Keratinocyte (primary cell): ENCODE results near the gene ENTPD8. TPM values are rescaled to one million over a fixed set of nuclear protein-coding genes. Genes with fewer than 3 reads are reported as not detected.

ENCODE experiments used
- DNase-seq: peaks from one replicate; pipeline ENCODE4 v3.0.0-alpha.2; 2011; ENCODE audit warnings: low read depth, missing footprints, low spot score
- FAIRE-seq: peaks from 2 replicates; lab custom pipeline; 2011; peaks lifted over from hg19 to GRCh38; lab: Jason Lieb, UNC
- H2AFZ ChIP-seq: 2 replicates; pipeline ENCODE4 v1.6.0; 2012; ENCODE audit warnings: low read length, control low read depth, inconsistent platforms; ENCODE audit not compliant: control insufficient read depth
- H3K27ac ChIP-seq: 2 replicates; pipeline ENCODE4 v1.5.1; 2011; ENCODE audit warnings: low read length; ENCODE audit not compliant: control insufficient read depth, insufficient read depth
- H3K27me3 ChIP-seq: 3 replicates; pipeline ENCODE4 v1.6.0; 2011; ENCODE audit warnings: low read length; ENCODE audit not compliant: control insufficient read depth, insufficient read depth; ENCODE audit errors: extremely low read depth
- H3K36me3 ChIP-seq, 2 experiments: 2 replicates in 1 of 2; 3 replicates in 1 of 2; pipeline ENCODE4 v1.5.1; 2011; ENCODE audit warnings: low read length in 2 of 2, mild to moderate bottlenecking in 1 of 2; ENCODE audit not compliant: control insufficient read depth in 2 of 2, insufficient read depth in 2 of 2; ENCODE audit errors: extremely low read depth in 1 of 2
- H3K4me1 ChIP-seq: 3 replicates; pipeline ENCODE4 v1.5.1; 2011; ENCODE audit warnings: low read length; ENCODE audit not compliant: control insufficient read depth, insufficient read depth; ENCODE audit errors: extremely low read depth
- H3K4me2 ChIP-seq: 3 replicates; pipeline ENCODE4 v1.6.0; 2011; ENCODE audit warnings: low read depth, low read length; ENCODE audit not compliant: control insufficient read depth, insufficient read depth; ENCODE audit errors: extremely low read depth
- H3K4me3 ChIP-seq, 3 experiments: fragments of 200-600 bp in 1 of 3; sonication (generic) in 1 of 3; 2 replicates in 2 of 3; 3 replicates in 1 of 3; pipeline ENCODE4 v1.5.1; 2011 to 2016; ENCODE audit warnings: low read length in 3 of 3, mild to moderate bottlenecking in 3 of 3, control low read depth in 2 of 3, inconsistent platforms in 1 of 3, low read depth in 1 of 3, mixed read lengths in 1 of 3, mixed run types in 1 of 3, moderate library complexity in 1 of 3; ENCODE audit not compliant: control insufficient read depth in 2 of 3, insufficient read depth in 2 of 3; ENCODE audit errors: extremely low read depth in 1 of 3
- H3K79me2 ChIP-seq: 2 replicates; pipeline ENCODE4 v1.6.0; 2012; ENCODE audit warnings: low read length; ENCODE audit not compliant: control insufficient read depth, insufficient read depth
- H3K9ac ChIP-seq: 3 replicates; pipeline ENCODE4 v1.6.0; 2011; ENCODE audit warnings: low read length; ENCODE audit not compliant: control insufficient read depth, insufficient read depth; ENCODE audit errors: extremely low read depth
- H3K9me1 ChIP-seq: 3 replicates; pipeline ENCODE4 v1.6.0; 2011; ENCODE audit warnings: low read length; ENCODE audit not compliant: control insufficient read depth, insufficient read depth; ENCODE audit errors: extremely low read depth
- H3K9me3 ChIP-seq: 2 replicates; pipeline ENCODE4 v1.5.1; 2012; ENCODE audit warnings: low read depth, low read length; ENCODE audit not compliant: control insufficient read depth
- H4K20me1 ChIP-seq: 3 replicates; pipeline ENCODE4 v1.6.0; 2011; ENCODE audit warnings: low read length; ENCODE audit not compliant: control insufficient read depth, insufficient read depth; ENCODE audit errors: extremely low read depth
- CTCF ChIP-seq, 3 experiments: IDR thresholded peaks in 1 of 3; conservative IDR thresholded peaks in 1 of 3; optimal IDR thresholded peaks in 1 of 3; 2 replicates in 2 of 3; 3 replicates in 1 of 3; pipeline versions ENCODE3 to v1.5.1; 2011; ENCODE audit warnings: low read length in 3 of 3, mild to moderate bottlenecking in 3 of 3, moderate library complexity in 2 of 3, control low read depth in 1 of 3, inconsistent platforms in 1 of 3; ENCODE audit not compliant: insufficient read depth in 2 of 3; ENCODE audit errors: extremely low read depth in 1 of 3
- EZH2 ChIP-seq: IDR thresholded peaks from one replicate; pipeline ENCODE4 v1.6.1; 2012; ENCODE audit warnings: inconsistent platforms, mild to moderate bottlenecking, low read length, moderate library complexity
- dilution Hi-C: fragments of 300-500 bp; cut with MboI; formaldehyde crosslinking; loops from one replicate; pipeline ENCODE4 v1.7.0; 2020; ENCODE audit warnings: low sequenced_read_pairs; ENCODE audit not compliant: extremely low pct_ligation_motif_present
- polyA plus RNA-seq, 5 experiments: library from polyadenylated mRNA; depleted of rRNA in 3 of 5; stranded (reverse) in 3 of 5; stranded (forward) in 1 of 5; unstranded in 1 of 5; fragments of >200 nt; gene quantifications; 1 replicate in 1 of 5; 2 replicates in 3 of 5; 3 replicates in 1 of 5; pipeline versions ENCODE4 v1.2.1 to v1.2.3, GENCODE V29; 2011 to 2012; ENCODE audit warnings: missing spikeins in 2 of 5, low read depth in 1 of 5, low replicate concordance in 1 of 5

The ENTPD8 gene
- polyA plus RNA-seq, 1 donor (not counting 4 experiments of a cell fraction or from before 2014, with no cell fraction given), result not detected

- dilution Hi-C loops, result no loop called here
- no peak for FAIRE-seq
These were observed 2.5 kb downstream of the ENTPD8 start for GRCh38 chr9:137438591-137439157.

GRCh38 chr9:137437691-137438590 lies 3.2 kb downstream of the ENTPD8 start:
- Histone ChIP-seq H2AFZ (no peak overlapping the region), H3K79me2 (no peaks in the 10 kb centered on the region), H4K20me1 (no peaks in the 10 kb centered on the region), H3K9me3 (no peaks in the 10 kb centered on the region), H3K4me1 (no peaks in the 10 kb centered on the region), H3K4me2 (no peak overlapping the region), H3K9ac (no peak overlapping the region), H3K4me3 (no peak overlapping the region), H3K27ac (no peak overlapping the region), H3K36me3 (no peaks in the 10 kb centered on the region), H3K9me1 (no peaks in the 10 kb centered on the region), H3K27me3 (peaks cover 20% of the 10 kb centered on the region)
- dilution Hi-C loops, result no loop called here
- TF ChIP-seq EZH2 (no peak), CTCF (optimal IDR thresholded peaks at IDR 0.05 in 1 of 3, IDR thresholded peaks at IDR 0.05 in 1 of 3, conservative IDR thresholded peaks at IDR 0.05 in 1 of 3; ENCODE audit: extremely low read depth in 1 of 3, insufficient read depth in 2 of 3, low read length in 3 of 3) (no peak)
- DNase-seq (no peak), FAIRE-seq (no peak)

More at GRCh38 chr9:137438591-137439157, 2.5 kb downstream of the ENTPD8 start:
- H3K79me2 ChIP-seq, result no peaks in the 10 kb centered on the region
- no peak overlapping the region for H3K27ac ChIP-seq
- no peaks in the 10 kb centered on the region for H4K20me1 ChIP-seq
- H2AFZ ChIP-seq, result no peak overlapping the region
- no peak overlapping the region for H3K9ac ChIP-seq
- TF ChIP-seq CTCF (optimal IDR thresholded peaks at IDR 0.05 in 1 of 3, IDR thresholded peaks at IDR 0.05 in 1 of 3, conservative IDR thresholded peaks at IDR 0.05 in 1 of 3; ENCODE audit: extremely low read depth in 1 of 3, insufficient read depth in 2 of 3, low read length in 3 of 3) (no peak), EZH2 (no peak)
- no peaks in the 10 kb centered on the region for H3K4me1 ChIP-seq
- DNase-seq, result no peak
- H3K27me3 ChIP-seq, result peaks cover 20% of the 10 kb centered on the region
- no peak overlapping the region for H3K4me3 ChIP-seq
- no peak overlapping the region for H3K4me2 ChIP-seq
- no peaks in the 10 kb centered on the region for H3K9me1 ChIP-seq
- H3K9me3 ChIP-seq, result no peaks in the 10 kb centered on the region
- no peaks in the 10 kb centered on the region for H3K36me3 ChIP-seq
